Suppressor macrophage treated with lipopolysaccharide for 1 hour (primary cell): ENCODE measurements around the gene KHDC4.

Experiments used
- DNase-seq, 3 donors: peaks; one replicate each; pipeline ENCODE4 v3.0.0-alpha.2; 2020 to 2022

KHDC4 gene

GRCh38 chr1:155969377-155969791, 35.2 kb upstream of the KHDC4 start:
- DNase-seq: no peak

GRCh38 chr1:155968670-155969069, 34.5 kb upstream of the KHDC4 start:
- no peak for DNase-seq

GRCh38 chr1:155968051-155968400, 33.8 kb upstream of the KHDC4 start:
- no peak for DNase-seq

GRCh38 chr1:155967341-155968050, 33.3 kb upstream of the KHDC4 start:
- peak in 2 of 3 donors; percentile 37 to 40 for DNase-seq

- DNase-seq: no peak
Observed at GRCh38 chr1:155966750-155967149, 32.5 kb upstream of the KHDC4 start.

- DNase-seq: no peak
Observed at GRCh38 chr1:155966135-155966534, 31.9 kb upstream of the KHDC4 start.

GRCh38 chr1:155964193-155964592, 30.0 kb upstream of the KHDC4 start:
- no peak for DNase-seq

GRCh38 chr1:155962599-155963211, 28.5 kb upstream of the KHDC4 start:
- no peak for DNase-seq

- peak; percentile 70 to 79 (median 77) for DNase-seq
Observed at GRCh38 chr1:155961937-155962336, 27.7 kb upstream of the KHDC4 start.

GRCh38 chr1:155960081-155960745, 26.0 kb upstream of the KHDC4 start:
- no peak for DNase-seq

- DNase-seq: peak in 1 of 3 donors; percentile 7
Observed at GRCh38 chr1:155957411-155957915, 23.2 kb upstream of the KHDC4 start.

- no peak for DNase-seq
Observed at GRCh38 chr1:155954645-155955044, 20.4 kb upstream of the KHDC4 start.

GRCh38 chr1:155952505-155952890, 18.3 kb upstream of the KHDC4 start:
- DNase-seq: no peak

GRCh38 chr1:155951753-155952504, 17.7 kb upstream of the KHDC4 start:
- DNase-seq: no peak

GRCh38 chr1:155950829-155951228, 16.6 kb upstream of the KHDC4 start:
- DNase-seq: no peak

- no peak for DNase-seq
Observed at GRCh38 chr1:155947741-155948140, 13.5 kb upstream of the KHDC4 start.

GRCh38 chr1:155947292-155947691, 13.1 kb upstream of the KHDC4 start:
- no peak for DNase-seq

- DNase-seq: no peak
Observed at GRCh38 chr1:155946633-155947219, 12.5 kb upstream of the KHDC4 start.

- peak in 1 of 3 donors; percentile 47 for DNase-seq
Observed at GRCh38 chr1:155944444-155944799, 10.2 kb upstream of the KHDC4 start.

- no peak for DNase-seq
Observed at GRCh38 chr1:155942578-155943141, 8.4 kb upstream of the KHDC4 start.

GRCh38 chr1:155941845-155942531, 7.8 kb upstream of the KHDC4 start:
- DNase-seq: no peak
